WTC11 (cell line): Measurements from ENCODE around the gene MMP24.
"Not testable (repeated sequence)": the region's sequence is repeated elsewhere in the genome, so short reads cannot be mapped to it uniquely, and the experiment has no call there.

ENCODE experiments used
- ZBTB21 ChIP-seq: sonication (generic); formaldehyde crosslinking; IDR thresholded peaks from 2 replicates; pipeline ENCODE4 v1.8.1; 2023; ENCODE audit warnings: mild to moderate bottlenecking, missing genetic modification reagents, borderline replicate concordance
- TF ChIP-seq, protein P1 (sequence below): fragments of 200-600 bp; IDR thresholded peaks from 2 replicates; pipeline ENCODE4 v1.8.0; 2022; ENCODE audit warnings: antibody characterized with exemption

DNA sequence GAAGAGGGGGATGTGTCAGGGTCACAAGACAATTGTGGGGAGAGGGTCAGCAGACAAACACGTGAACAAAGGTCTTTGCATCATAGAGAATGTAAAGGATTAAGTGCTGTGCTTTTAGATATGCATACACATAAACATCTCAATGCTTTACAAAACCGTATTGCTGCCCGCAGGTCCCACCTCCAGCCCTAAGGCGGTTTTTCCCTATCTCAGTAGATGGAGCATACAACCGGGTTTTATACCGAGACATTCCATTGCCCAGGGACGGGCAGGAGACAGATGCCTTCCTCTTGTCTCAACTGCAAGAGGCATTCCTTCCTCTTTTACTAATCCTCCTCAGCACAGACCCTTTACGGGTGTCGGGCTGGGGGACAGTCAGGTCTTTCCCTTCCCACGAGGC lies 35.8 kb downstream of the MMP24 start:
- TF ChIP-seq, protein P1, sequence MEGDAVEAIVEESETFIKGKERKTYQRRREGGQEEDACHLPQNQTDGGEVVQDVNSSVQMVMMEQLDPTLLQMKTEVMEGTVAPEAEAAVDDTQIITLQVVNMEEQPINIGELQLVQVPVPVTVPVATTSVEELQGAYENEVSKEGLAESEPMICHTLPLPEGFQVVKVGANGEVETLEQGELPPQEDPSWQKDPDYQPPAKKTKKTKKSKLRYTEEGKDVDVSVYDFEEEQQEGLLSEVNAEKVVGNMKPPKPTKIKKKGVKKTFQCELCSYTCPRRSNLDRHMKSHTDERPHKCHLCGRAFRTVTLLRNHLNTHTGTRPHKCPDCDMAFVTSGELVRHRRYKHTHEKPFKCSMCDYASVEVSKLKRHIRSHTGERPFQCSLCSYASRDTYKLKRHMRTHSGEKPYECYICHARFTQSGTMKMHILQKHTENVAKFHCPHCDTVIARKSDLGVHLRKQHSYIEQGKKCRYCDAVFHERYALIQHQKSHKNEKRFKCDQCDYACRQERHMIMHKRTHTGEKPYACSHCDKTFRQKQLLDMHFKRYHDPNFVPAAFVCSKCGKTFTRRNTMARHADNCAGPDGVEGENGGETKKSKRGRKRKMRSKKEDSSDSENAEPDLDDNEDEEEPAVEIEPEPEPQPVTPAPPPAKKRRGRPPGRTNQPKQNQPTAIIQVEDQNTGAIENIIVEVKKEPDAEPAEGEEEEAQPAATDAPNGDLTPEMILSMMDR, result not testable (repeated sequence)
- not testable (repeated sequence) for TF ChIP-seq ZBTB21 (CRISPR knock-in tag)
